Chondrocyte (in vitro differentiated cells): Measurements from ENCODE around the gene SLC25A41. TPM values are rescaled to one million over a fixed set of nuclear protein-coding genes. Genes with fewer than 3 reads are reported as not detected.
A peak's percentile ranks its signal among the peaks of the same experiment; 100 is the strongest.

Experiments used
- DNase-seq: peaks from one replicate; pipeline ENCODE4 v3.0.0; 2021; ENCODE audit warnings: mixed read lengths, low spot score
- H3K27ac Mint-ChIP-seq: one replicate; pipeline ENCODE4 v1.8.0; 2021; ENCODE audit warnings: mild to moderate bottlenecking, moderate library complexity, mixed read lengths; ENCODE audit not compliant: unreplicated experiment
- H3K27me3 Mint-ChIP-seq: 2 replicates; pipeline ENCODE4 v1.8.0; 2021; ENCODE audit warnings: low read depth, mixed read lengths
- H3K36me3 Mint-ChIP-seq: 2 replicates; pipeline ENCODE4 v1.8.0; 2021; ENCODE audit warnings: low read depth, mixed read lengths
- H3K4me1 Mint-ChIP-seq: 2 replicates; pipeline ENCODE4 v1.8.0; 2021; ENCODE audit warnings: low read depth, mild to moderate bottlenecking, mixed read lengths
- H3K4me3 Mint-ChIP-seq: one replicate; pipeline ENCODE4 v1.8.0; 2021; ENCODE audit warnings: mild to moderate bottlenecking, moderate library complexity, mixed read lengths; ENCODE audit not compliant: unreplicated experiment
- H3K9me3 Mint-ChIP-seq: 2 replicates; pipeline ENCODE4 v1.8.0; 2021; ENCODE audit warnings: low read depth, mixed read lengths
- microRNA-seq: library from miRNA; unstranded; fragments of <30 nt; microRNA quantifications from one replicate; pipeline ENCODE4 v1.2.0, GENCODE V29; 2020; ENCODE audit warnings: borderline number of aligned reads
- total RNA-seq: library from RNA; stranded (reverse); gene quantifications from 3 replicates; pipeline ENCODE4 v1.2.1, GENCODE V29; 2021
- TF ChIP-seq, protein P1 (sequence below): fragments of 200-600 bp; sonication (generic); IDR thresholded peaks from 2 replicates; pipeline ENCODE4 v1.5.0; 2021; ENCODE audit warnings: antibody characterized with exemption, mild to moderate bottlenecking, moderate library complexity

SLC25A41 gene
- total RNA-seq, 1 donor from 2014 or later: 0.20 TPM

DNA sequence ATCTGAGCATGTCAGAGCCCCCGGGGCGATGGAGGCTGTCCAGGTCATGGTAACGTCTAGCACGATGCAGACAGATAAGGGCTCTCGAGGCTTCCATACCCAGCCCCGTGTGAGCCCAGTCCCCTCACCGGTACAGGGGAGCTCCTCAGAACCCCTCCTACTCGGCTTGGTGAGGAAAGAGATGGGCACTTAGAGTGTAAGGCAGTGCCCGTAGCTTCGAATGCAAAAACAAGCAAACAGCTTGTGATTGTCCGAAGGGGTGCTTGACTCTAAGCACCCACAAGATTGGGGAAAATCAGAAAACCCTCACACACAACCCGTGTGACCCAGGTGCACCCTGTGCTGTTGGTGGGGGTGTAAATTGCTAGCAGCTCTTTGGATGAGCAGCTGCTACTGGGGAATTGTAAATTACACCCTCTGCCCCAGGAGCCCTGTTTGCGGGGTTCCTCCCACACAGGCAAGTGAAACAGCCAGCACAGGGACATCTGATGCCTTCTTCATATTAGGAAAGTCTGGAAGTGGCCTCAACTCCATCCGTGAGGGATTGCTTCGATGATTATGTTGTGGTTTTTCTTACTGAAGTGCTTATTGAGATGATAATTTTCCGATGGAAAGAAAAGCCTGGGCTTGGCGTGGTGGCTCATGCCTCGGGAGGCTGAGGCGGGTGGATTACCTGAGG, 56.9 kb downstream of the SLC25A41 start:
- H3K9me3 Mint-ChIP-seq: peaks cover 3% of the 10 kb centered on the region
- DNase-seq: no peak
- peaks cover 17% of the 10 kb centered on the region for H3K36me3 Mint-ChIP-seq
- H3K4me3 Mint-ChIP-seq: no peak overlapping the region
- TF ChIP-seq, protein P1, sequence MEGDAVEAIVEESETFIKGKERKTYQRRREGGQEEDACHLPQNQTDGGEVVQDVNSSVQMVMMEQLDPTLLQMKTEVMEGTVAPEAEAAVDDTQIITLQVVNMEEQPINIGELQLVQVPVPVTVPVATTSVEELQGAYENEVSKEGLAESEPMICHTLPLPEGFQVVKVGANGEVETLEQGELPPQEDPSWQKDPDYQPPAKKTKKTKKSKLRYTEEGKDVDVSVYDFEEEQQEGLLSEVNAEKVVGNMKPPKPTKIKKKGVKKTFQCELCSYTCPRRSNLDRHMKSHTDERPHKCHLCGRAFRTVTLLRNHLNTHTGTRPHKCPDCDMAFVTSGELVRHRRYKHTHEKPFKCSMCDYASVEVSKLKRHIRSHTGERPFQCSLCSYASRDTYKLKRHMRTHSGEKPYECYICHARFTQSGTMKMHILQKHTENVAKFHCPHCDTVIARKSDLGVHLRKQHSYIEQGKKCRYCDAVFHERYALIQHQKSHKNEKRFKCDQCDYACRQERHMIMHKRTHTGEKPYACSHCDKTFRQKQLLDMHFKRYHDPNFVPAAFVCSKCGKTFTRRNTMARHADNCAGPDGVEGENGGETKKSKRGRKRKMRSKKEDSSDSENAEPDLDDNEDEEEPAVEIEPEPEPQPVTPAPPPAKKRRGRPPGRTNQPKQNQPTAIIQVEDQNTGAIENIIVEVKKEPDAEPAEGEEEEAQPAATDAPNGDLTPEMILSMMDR: no peak
- peak overlapping the region; percentile 71 for H3K27ac Mint-ChIP-seq
- H3K27me3 Mint-ChIP-seq: no peaks in the 10 kb centered on the region
- H3K4me1 Mint-ChIP-seq: peaks cover 43% of the 10 kb centered on the region

Small RNAs within 50 kb of the gene (microRNA-seq; reads per million reads assigned to microRNA genes)
- gene MIR3940: 10.5 reads per million, percentile 23 among the genes with 10 or more reads in this experiment
- not detected for gene MIR6790
- 1.7 reads per million for gene MIR6885

Other genes with a start within 250 kb of the SLC25A41 start
- gene MLLT1, start 153.8 kb downstream of the SLC25A41 start, total RNA-seq: 57.7 to 61.2 TPM (median 60.9 TPM) in 3 replicates
- gene ACER1, start 100.2 kb downstream of the SLC25A41 start, total RNA-seq: not detected in 3 replicates
- gene CLPP, start 72.2 kb downstream of the SLC25A41 start, total RNA-seq: 66.5 to 74.6 TPM (median 68.3 TPM) in 3 replicates
- gene ALKBH7, start 61.0 kb downstream of the SLC25A41 start, total RNA-seq: 46.0 to 74.3 TPM (median 71.7 TPM) in 3 replicates
- gene PSPN, start 57.8 kb downstream of the SLC25A41 start, total RNA-seq: 2.8 to 3.4 TPM (median 3.1 TPM) in 3 replicates
- 58.8 to 64.0 TPM (median 60.4 TPM) in 3 replicates for gene GTF2F1, start 40.6 kb downstream of the SLC25A41 start, total RNA-seq
- gene KHSRP, start 9.0 kb downstream of the SLC25A41 start, total RNA-seq: 182 to 191 TPM (median 187 TPM) in 3 replicates
- 47.8 to 51.7 TPM (median 49.4 TPM) in 3 replicates for gene SLC25A23, start 26.0 kb upstream of the SLC25A41 start, total RNA-seq
- gene CRB3, start 30.5 kb upstream of the SLC25A41 start, total RNA-seq: 0.32 TPM in 1 of 3 replicates, not detected in the others
- gene DENND1C, start 48.0 kb upstream of the SLC25A41 start, total RNA-seq: not detected in 3 replicates
- 0.26 to 0.99 TPM (median 0.70 TPM) in 3 replicates for gene TUBB4A, start 68.5 kb upstream of the SLC25A41 start, total RNA-seq
- gene TNFSF9, start 97.3 kb upstream of the SLC25A41 start, total RNA-seq: 5.9 to 6.9 TPM (median 6.7 TPM) in 3 replicates
- 3.3 to 8.1 TPM (median 3.9 TPM) in 3 replicates for gene CD70, start 157.4 kb upstream of the SLC25A41 start, total RNA-seq
- gene TNFSF14, start 236.4 kb upstream of the SLC25A41 start, total RNA-seq: not detected in 3 replicates